Measurements from ENCODE around the gene PPP2R2C. TPM values are rescaled to one million over a fixed set of nuclear protein-coding genes. Genes with fewer than 3 reads are reported as not detected.

Gene PPP2R2C
- total RNA-seq, 1 experiment from 2014 or later: not detected

- BruUV-seq (replicated peaks): no TSS peak
- intact Hi-C loops (cut with micrococcal nuclease; ENCODE audit: unreplicated experiment): no loop called here
- Histone ChIP-seq H3K4me3 (ENCODE audit: low read depth, low read length, poor library complexity, severe bottlenecking) (no peak overlapping the region), H3K9me3 (ENCODE audit: low read depth, low read length, poor library complexity, severe bottlenecking) (no peaks in the 10 kb centered on the region), H3K4me1 (ENCODE audit: insufficient read depth, low read length, poor library complexity, severe bottlenecking) (no peaks in the 10 kb centered on the region), H3K27ac (ENCODE audit: low read depth, low read length, poor library complexity, severe bottlenecking) (no peak overlapping the region), H3K27me3 (replicated peaks; ENCODE audit: insufficient read depth, low read depth, low read length, poor library complexity) (peaks cover 38% of the 10 kb centered on the region), H3K36me3 (ENCODE audit: insufficient read depth, low read length, poor library complexity, severe bottlenecking) (no peaks in the 10 kb centered on the region)
- DNase-seq (ENCODE audit: low spot score): no peak
- TF ChIP-seq EZH2 (IDR thresholded peaks at IDR 0.05; ENCODE audit: borderline replicate concordance, low read depth, low read length, poor library complexity, severe bottlenecking) (peak; percentile 6), CTCF (conservative IDR thresholded peaks at IDR 0.05; ENCODE audit: low read depth, low read length) (no peak)
- CTCF ChIA-PET: no interaction called here
- POLR2A ChIA-PET (ENCODE audit: low non-redundant PET): no interaction called here
Measured at GRCh38 chr4:6337331-6337935, 135.0 kb downstream of the PPP2R2C start.

DNA sequence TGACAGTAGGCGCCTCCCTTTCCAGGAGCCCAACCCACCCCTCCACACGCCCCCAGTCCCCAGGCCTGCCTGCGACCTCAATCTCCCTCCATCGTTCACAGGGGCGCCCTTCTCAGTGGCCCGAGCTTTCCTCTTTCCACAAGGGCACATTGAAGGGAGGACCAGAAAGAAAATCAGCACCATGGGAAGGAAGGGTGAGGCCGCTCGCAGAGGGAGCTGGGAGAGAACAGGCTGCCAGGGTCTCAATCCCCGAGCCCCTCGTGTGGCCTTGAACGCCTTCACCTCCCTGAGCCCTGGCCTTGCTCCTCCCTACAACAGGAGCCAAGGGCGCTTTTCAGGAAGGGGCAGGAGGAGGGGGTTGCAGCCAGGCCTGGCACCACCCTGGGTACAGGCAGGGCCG, 136.2 kb downstream of the PPP2R2C start:
- POLR2A ChIA-PET (ENCODE audit: low non-redundant PET): no interaction called here

GRCh38 chr4:6335040-6335590, 137.3 kb downstream of the PPP2R2C start:
- no peak overlapping the region for H3K27ac ChIP-seq (ENCODE audit: low read depth, low read length, poor library complexity, severe bottlenecking)
- H3K36me3 ChIP-seq (ENCODE audit: insufficient read depth, low read length, poor library complexity, severe bottlenecking): no peaks in the 10 kb centered on the region
- ChIA-PET CTCF (no interaction called here), POLR2A (ENCODE audit: low non-redundant PET) (no interaction called here)
- peaks cover 36% of the 10 kb centered on the region for H3K27me3 ChIP-seq (replicated peaks; ENCODE audit: insufficient read depth, low read depth, low read length, poor library complexity)
- TF ChIP-seq CTCF (conservative IDR thresholded peaks at IDR 0.05; ENCODE audit: low read depth, low read length): 0 out of 2 replicates have a peak, but pooled peaks have one; percentile 15
- no peak for TF ChIP-seq EZH2 (IDR thresholded peaks at IDR 0.05; ENCODE audit: borderline replicate concordance, low read depth, low read length, poor library complexity, severe bottlenecking)
- BruUV-seq (replicated peaks): no TSS peak
- DNase-seq (ENCODE audit: low spot score): no peak
- no peak overlapping the region for H3K4me3 ChIP-seq (ENCODE audit: low read depth, low read length, poor library complexity, severe bottlenecking)
- H3K4me1 ChIP-seq (ENCODE audit: insufficient read depth, low read length, poor library complexity, severe bottlenecking): no peaks in the 10 kb centered on the region
- intact Hi-C loops (cut with micrococcal nuclease; ENCODE audit: unreplicated experiment): no loop called here
- H3K9me3 ChIP-seq (ENCODE audit: low read depth, low read length, poor library complexity, severe bottlenecking): no peaks in the 10 kb centered on the region

More for the DNA sequence above, 136.2 kb downstream of the PPP2R2C start:
- no TSS peak for BruUV-seq (replicated peaks)
- peaks cover 34% of the 10 kb centered on the region for H3K27me3 ChIP-seq (replicated peaks; ENCODE audit: insufficient read depth, low read depth, low read length, poor library complexity)
- DNase-seq (ENCODE audit: low spot score): no peak
- CTCF ChIA-PET: no interaction called here
- H3K9me3 ChIP-seq (ENCODE audit: low read depth, low read length, poor library complexity, severe bottlenecking): no peaks in the 10 kb centered on the region
- no peak overlapping the region for H3K27ac ChIP-seq (ENCODE audit: low read depth, low read length, poor library complexity, severe bottlenecking)
- TF ChIP-seq EZH2 (IDR thresholded peaks at IDR 0.05; ENCODE audit: borderline replicate concordance, low read depth, low read length, poor library complexity, severe bottlenecking) (no peak), CTCF (conservative IDR thresholded peaks at IDR 0.05; ENCODE audit: low read depth, low read length) (no peak)
- H3K4me1 ChIP-seq (ENCODE audit: insufficient read depth, low read length, poor library complexity, severe bottlenecking): no peaks in the 10 kb centered on the region
- H3K36me3 ChIP-seq (ENCODE audit: insufficient read depth, low read length, poor library complexity, severe bottlenecking): no peaks in the 10 kb centered on the region
- intact Hi-C loops (cut with micrococcal nuclease; ENCODE audit: unreplicated experiment): no loop called here
- no peak overlapping the region for H3K4me3 ChIP-seq (ENCODE audit: low read depth, low read length, poor library complexity, severe bottlenecking)
